GM21390 (cell line): ENCODE results near the gene HBA1.
"Not testable (repeated sequence)": the region's sequence is repeated elsewhere in the genome, so short reads cannot be mapped to it uniquely, and the experiment has no call there.

ENCODE experiments used
- ATAC-seq: cut with Tn5 transposase; IDR thresholded peaks from one replicate; pipeline ENCODE4 v1.9.1; 2021; ENCODE audit not compliant: unreplicated experiment

Gene HBA1

GRCh38 chr16:159136-159849 lies 17.2 kb upstream of the HBA1 start:
- ATAC-seq: no peak

- ATAC-seq: not testable (repeated sequence)
Observed at GRCh38 chr16:160242-160641, 16.2 kb upstream of the HBA1 start.

- ATAC-seq: no peak
Observed at GRCh38 chr16:160691-161190, 15.7 kb upstream of the HBA1 start.

GRCh38 chr16:162271-162991 lies 14.0 kb upstream of the HBA1 start:
- ATAC-seq: no peak

GRCh38 chr16:163139-163538 lies 13.3 kb upstream of the HBA1 start:
- ATAC-seq: not testable (repeated sequence)

GRCh38 chr16:163696-164095 lies 12.8 kb upstream of the HBA1 start:
- not testable (repeated sequence) for ATAC-seq

- ATAC-seq: not testable (repeated sequence)
Observed at GRCh38 chr16:164134-164823, 12.2 kb upstream of the HBA1 start.

GRCh38 chr16:164827-165538 lies 11.5 kb upstream of the HBA1 start:
- ATAC-seq: no peak

GRCh38 chr16:165539-166374 lies 10.7 kb upstream of the HBA1 start, which contains the start of gene HBM:
Gene HBM, plus strand, starts transcription at chr16:165978. Its CDS starts 20 bp downstream, at chr16:165998.
- no peak for ATAC-seq

GRCh38 chr16:166375-167121 lies 9.9 kb upstream of the HBA1 start:
- no peak for ATAC-seq

GRCh38 chr16:167122-167690 lies 9.3 kb upstream of the HBA1 start:
- no peak for ATAC-seq

GRCh38 chr16:168424-168823 lies 8.1 kb upstream of the HBA1 start:
- no peak for ATAC-seq

GRCh38 chr16:169014-169413 lies 7.5 kb upstream of the HBA1 start:
- ATAC-seq: no peak

GRCh38 chr16:170088-170507 lies 6.4 kb upstream of the HBA1 start:
- not testable (repeated sequence) for ATAC-seq

- ATAC-seq: no peak
Observed at GRCh38 chr16:170788-171187, 5.7 kb upstream of the HBA1 start.

- not testable (repeated sequence) for ATAC-seq
Observed at GRCh38 chr16:172374-172941, 4.0 kb upstream of the HBA1 start, which contains the start of gene HBA2. Gene HBA2, plus strand, starts transcription at chr16:172876. Its CDS starts 37 bp downstream, at chr16:172913.

GRCh38 chr16:173211-173854 lies 3.1 kb upstream of the HBA1 start:
- not testable (repeated sequence) for ATAC-seq
